GM12892 (cell line): Measurements from ENCODE around the gene GFY.

Experiments used
- POLR2A ChIP-seq: IDR thresholded peaks from 2 replicates; pipeline ENCODE4 v1.6.1; 2011; ENCODE audit warnings: low read depth, low read length, control low read depth
- POLR2AphosphoS5 ChIP-seq: IDR thresholded peaks from 2 replicates; pipeline ENCODE4 v1.6.1; 2011; ENCODE audit warnings: low read depth, low read length, control low read depth
- TAF1 ChIP-seq: IDR thresholded peaks from 2 replicates; pipeline ENCODE4 v1.6.1; 2011; ENCODE audit warnings: low read depth, mild to moderate bottlenecking, control low read depth, low read length, borderline replicate concordance

GRCh38 chr19:49425922-49426592, 869 bp downstream of the GFY start:
- no peak for TF ChIP-seq TAF1
- no peak for TF ChIP-seq POLR2A
- no peak for TF ChIP-seq POLR2AphosphoS5
